K562 (cell line): Measurements from ENCODE around the gene PDCD10. TPM values are rescaled to one million over a fixed set of nuclear protein-coding genes. Genes with fewer than 3 reads are reported as not detected.

Experiments
- ATAC-seq: fragments of 200-7000 bp; cut with Tn5 transposase; 3 replicates; pipeline ENCODE4 v1.9.1; 2020; ENCODE audit warnings: moderate library complexity
- BruUV-seq: library from RNA; stranded (reverse); fragments of 400-500 nt; replicated peaks from 2 replicates; lab custom pipeline; 2021; lab: Mats Ljungman, UMichigan
- CTCF ChIA-PET: fragments of 300-600 bp; formaldehyde crosslinking; extraction: SDS; loops from one replicate; lab custom pipeline; 2021; ENCODE audit warnings: low intra/inter-chr PET ratio; lab: Yijun Ruan, JAX
- POLR2A ChIA-PET: fragments of 300-600, 350-650 bp; sonication (Branson Sonifier 250); formaldehyde crosslinking; extraction: SDS; loops from one replicate; lab custom pipeline; 2021; ENCODE audit warnings: antibody characterized with exemption, inconsistent platforms; lab: Yijun Ruan, JAX
- DNase-seq, 4 experiments: peaks; one replicate each; pipeline versions ENCODE4 v3.0.0 to v3.0.0-alpha.2; 2011 to 2018; ENCODE audit warnings: low spot score in 3 of 4, mixed read lengths in 3 of 4; ENCODE audit errors: extremely low read depth in 1 of 4
- FAIRE-seq: peaks from 2 replicates; lab custom pipeline; 2011; peaks lifted over from hg19 to GRCh38; lab: Jason Lieb, UNC
- H2AFZ ChIP-seq: 2 replicates; pipeline ENCODE4 v1.6.0; 2011; ENCODE audit warnings: low read depth, low read length, control low read depth, inconsistent platforms
- H3K27ac ChIP-seq: fragments of 200-600 bp; 3 replicates; pipeline ENCODE4 v1.8.0; 2011; ENCODE audit warnings: low read depth, mild to moderate bottlenecking, control low read depth, inconsistent platforms, low read length, moderate library complexity, mixed read lengths; ENCODE audit errors: extremely low read depth
- H3K27me3 ChIP-seq, 2 experiments: fragments of 300-600 bp in 1 of 2; 2 replicates in 1 of 2; 3 replicates in 1 of 2; pipeline versions ENCODE4 v1.6.0 to v1.8.0; 2011; ENCODE audit warnings: inconsistent platforms in 2 of 2, low read length in 2 of 2, mild to moderate bottlenecking in 1 of 2, mixed read lengths in 1 of 2, moderate library complexity in 1 of 2; ENCODE audit not compliant: control insufficient read depth in 2 of 2, insufficient read depth in 2 of 2
- H3K36me3 ChIP-seq: fragments of 300-600 bp; 3 replicates; pipeline ENCODE4 v1.8.0; 2011; ENCODE audit warnings: mild to moderate bottlenecking, low read length, inconsistent platforms; ENCODE audit not compliant: control insufficient read depth, insufficient read depth
- H3K4me1 ChIP-seq, 2 experiments: fragments of 200-600 bp in 1 of 2; replicated peaks in 1 of 2; 2 replicates in 1 of 2; 3 replicates in 1 of 2; pipeline versions ENCODE4 v1.5.1 to v1.8.0; 2011; ENCODE audit warnings: inconsistent platforms in 2 of 2, low read length in 2 of 2, mild to moderate bottlenecking in 1 of 2, mixed read lengths in 1 of 2, moderate library complexity in 1 of 2; ENCODE audit not compliant: control insufficient read depth in 2 of 2, insufficient read depth in 2 of 2
- H3K4me2 ChIP-seq: 2 replicates; pipeline ENCODE4 v1.6.1; 2011; ENCODE audit warnings: low read length, control low read depth, inconsistent platforms, mixed read lengths; ENCODE audit not compliant: insufficient read depth
- H3K4me3 ChIP-seq: fragments of 200-600 bp; sonication (generic), shearing (Covaris generic); 2 replicates; pipeline ENCODE4 v1.5.1; 2016; ENCODE audit warnings: control low read depth, inconsistent platforms
- H3K79me2 ChIP-seq: fragments of 200-600 bp; 3 replicates; pipeline ENCODE4 v1.8.0; 2011; ENCODE audit warnings: low read length, inconsistent platforms; ENCODE audit not compliant: control insufficient read depth, insufficient read depth
- H3K9ac ChIP-seq, 2 experiments: 2 replicates each; pipeline versions ENCODE4 v1.6.0 to v1.6.1; 2011; ENCODE audit warnings: low read depth in 2 of 2, low read length in 2 of 2, control low read depth in 1 of 2, inconsistent platforms in 1 of 2, mild to moderate bottlenecking in 1 of 2, mixed read lengths in 1 of 2; ENCODE audit not compliant: insufficient read depth in 1 of 2
- H3K9me1 ChIP-seq: one replicate; pipeline ENCODE4 v1.6.0; 2011; ENCODE audit warnings: inconsistent platforms, mild to moderate bottlenecking, low read length, moderate library complexity; ENCODE audit not compliant: control insufficient read depth, insufficient read depth
- H3K9me3 ChIP-seq: replicated peaks from 2 replicates; pipeline ENCODE4 v1.5.1; 2011; ENCODE audit warnings: low read depth, low read length, inconsistent platforms; ENCODE audit not compliant: control insufficient read depth, insufficient read depth
- H4K20me1 ChIP-seq: replicated peaks from 2 replicates; pipeline ENCODE4 v1.6.1; 2011; ENCODE audit warnings: low read length, inconsistent platforms, mixed read lengths; ENCODE audit not compliant: control insufficient read depth, insufficient read depth
- NR1H2 ChIP-seq: sonication (generic); formaldehyde crosslinking; IDR thresholded peaks from 2 replicates; pipeline ENCODE4 v1.4.0; 2020; ENCODE audit warnings: mild to moderate bottlenecking, missing genetic modification reagents
- RCOR1 ChIP-seq, 2 experiments: IDR thresholded peaks; 2 replicates each; pipeline ENCODE4 v1.6.1; 2012; ENCODE audit warnings: low read depth in 2 of 2, low read length in 2 of 2, borderline replicate concordance in 1 of 2, improper control_type of control experiment in 1 of 2
- ZNF318 ChIP-seq, 2 experiments: fragments of 450-650 bp; IDR thresholded peaks; 2 replicates each; pipeline ENCODE4 v1.6.1; 2016; ENCODE audit warnings: mild to moderate bottlenecking in 2 of 2, borderline replicate concordance in 1 of 2, low read depth in 1 of 2, moderate library complexity in 1 of 2
- ZNF445 ChIP-seq: fragments of 250-450 bp; sonication (Bioruptor Pico); IDR thresholded peaks from 2 replicates; pipeline ENCODE4 v1.4.0; 2020; ENCODE audit warnings: low read depth, mild to moderate bottlenecking, moderate library complexity
- ZNF717 ChIP-seq: fragments of 250-450 bp; sonication (Bioruptor Pico); IDR thresholded peaks from 2 replicates; pipeline ENCODE4 v1.5.0; 2021
- WGBS: fragments of 100-300 bp; shearing (Covaris generic); methylation state at CpG from one replicate; pipeline ENCODE4 v1.1.6; 2016; ENCODE audit warnings: low coverage, mixed read lengths; ENCODE audit not compliant: insufficient coverage; ENCODE audit errors: missing lambda C conversion rate; 5-methylcytosine and 5-hydroxymethylcytosine counted together
- in situ Hi-C: fragments of 300-500 bp; cut with MboI; formaldehyde crosslinking; loops from 4 replicates; pipeline ENCODE4 v1.15.0; 2018; ENCODE audit warnings: inconsistent platforms, mixed read lengths
- intact Hi-C: fragments of 100-400 bp; cut with micrococcal nuclease; formaldehyde crosslinking; loops from 2 replicates; pipeline ENCODE4 v1.14.2; 2022
- polyA plus RNA-seq, 8 experiments: library from polyadenylated mRNA; depleted of rRNA in 4 of 8; stranded (reverse) in 5 of 8; unstranded in 3 of 8; fragments of >200 nt; fragmentation: Nextera tagmentation in 2 of 8; fragmentation: Illumina TruSeq in 1 of 8; extraction: Ambion mirVana in 2 of 8; extraction: Trizol in 1 of 8; gene quantifications; 2 replicates each; pipeline versions ENCODE4 v1.2.1 to v1.2.3, GENCODE V29; 2011 to 2014; ENCODE audit warnings: inconsistent platforms in 1 of 8, missing spikeins in 1 of 8
- total RNA-seq, 7 experiments: library from RNA; depleted of rRNA in 6 of 7; stranded (reverse); fragments of >200 nt in 6 of 7; fragmentation: Illumina TruSeq in 2 of 7; extraction: Trizol in 2 of 7; gene quantifications; 2 replicates each; pipeline versions ENCODE4 v1.2.1 to v1.2.3, GENCODE V29; 2011 to 2021; ENCODE audit warnings: low replicate concordance in 1 of 7

The PDCD10 gene
- total and polyA plus RNA-seq, 9 of the 15 experiments (the other 6 are each of a cell fraction or from before 2014, with no cell fraction given), result 121 to 476 (median 232) TPM

GRCh38 chr3:167749728-167750127 is 15.0 kb upstream of the PDCD10 start:
- Histone ChIP-seq H3K79me2 (no peaks in the 10 kb centered on the region), H3K4me3 (no peak overlapping the region), H3K4me2 (no peak overlapping the region), H3K27me3 (no peaks in the 10 kb centered on the region), H3K9me3 (no peaks in the 10 kb centered on the region), H3K9me1 (no peaks in the 10 kb centered on the region), H3K9ac (no peak overlapping the region), H3K27ac (no peak overlapping the region), H4K20me1 (no peaks in the 10 kb centered on the region), H2AFZ (no peak overlapping the region)
- BruUV-seq, result no TSS peak
- 38% methylated on average over 2 of the region's 2 CpGs for WGBS
- POLR2A ChIA-PET, result interaction anchor here (1.6 kb wide), 1 partner anchor 10 kb away, joined by 3 read pairs; no protein-coding TSS in a partner anchor
- DNase-seq (no peak), ATAC-seq (peak; percentile 76)
- intact Hi-C loops, result loop anchor here (10.0 kb wide), 1 partner anchor 145 kb away; no protein-coding TSS in a partner anchor
- in situ Hi-C loops, result no loop called here
- CTCF ChIA-PET, result no interaction called here
- TF ChIP-seq ZNF445 (CRISPR knock-in tag) (no peak), RCOR1 (IDR thresholded peaks at IDR 0.05; ENCODE audit: borderline replicate concordance in 1 of 2, low read depth in 2 of 2, low read length in 2 of 2) (no peak), ZNF717 (CRISPR knock-in tag) (no peak), NR1H2 (CRISPR knock-in tag) (no peak), ZNF318 (IDR thresholded peaks at IDR 0.05; ENCODE audit: borderline replicate concordance in 1 of 2, low read depth in 1 of 2) (no peak)
- TF ChIP-seq, all 486 proteins: peak for 0
- no peak for FAIRE-seq
- no peaks in the 10 kb centered on the region for H3K36me3 ChIP-seq
- no peaks in the 10 kb centered on the region for H3K4me1 ChIP-seq
